GM19395 (cell line): ENCODE data around the gene KCNT1.

Source experiments
- ATAC-seq: cut with Tn5 transposase; IDR thresholded peaks from one replicate; pipeline ENCODE4 v1.9.1; 2021; ENCODE audit warnings: mild to moderate bottlenecking, moderate library complexity; ENCODE audit not compliant: unreplicated experiment

Gene KCNT1

DNA sequence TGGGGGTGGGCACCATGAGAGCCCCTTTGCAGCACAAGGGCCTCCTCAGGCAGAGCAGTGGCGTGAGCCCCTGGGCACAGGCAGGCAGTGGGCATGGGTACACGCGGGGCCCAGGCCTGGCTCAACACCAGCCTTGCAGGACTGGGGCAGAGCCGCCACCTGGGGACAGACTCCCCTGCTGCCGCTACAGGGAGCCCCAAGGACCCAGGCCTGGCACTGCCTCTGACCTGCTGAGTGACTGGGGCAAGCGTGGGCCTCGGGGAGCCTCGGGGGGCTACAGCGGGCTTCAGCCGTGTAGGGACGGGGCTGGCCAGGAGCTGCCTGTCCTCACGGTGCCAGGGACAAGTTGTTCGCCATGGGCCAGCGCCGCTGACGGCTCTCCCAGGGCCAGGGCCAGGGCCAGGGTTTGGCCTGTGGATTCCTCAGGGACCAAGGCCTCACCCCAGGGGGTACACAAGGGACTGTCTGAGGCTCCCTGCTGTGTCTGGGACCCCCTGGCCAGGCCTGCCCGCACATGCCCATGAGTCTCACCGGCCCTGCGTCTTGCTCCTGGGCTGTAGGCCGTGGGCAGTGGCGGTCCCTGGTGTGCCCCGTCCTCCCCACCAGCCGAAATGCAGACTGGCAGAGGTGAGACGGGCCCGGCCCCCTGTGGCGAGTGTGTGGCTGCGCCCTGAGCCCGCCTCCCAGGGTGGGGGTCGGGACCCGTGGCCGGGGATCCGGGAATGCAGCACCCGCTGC, 42.5 kb downstream of the KCNT1 start:
- ATAC-seq: no peak

DNA sequence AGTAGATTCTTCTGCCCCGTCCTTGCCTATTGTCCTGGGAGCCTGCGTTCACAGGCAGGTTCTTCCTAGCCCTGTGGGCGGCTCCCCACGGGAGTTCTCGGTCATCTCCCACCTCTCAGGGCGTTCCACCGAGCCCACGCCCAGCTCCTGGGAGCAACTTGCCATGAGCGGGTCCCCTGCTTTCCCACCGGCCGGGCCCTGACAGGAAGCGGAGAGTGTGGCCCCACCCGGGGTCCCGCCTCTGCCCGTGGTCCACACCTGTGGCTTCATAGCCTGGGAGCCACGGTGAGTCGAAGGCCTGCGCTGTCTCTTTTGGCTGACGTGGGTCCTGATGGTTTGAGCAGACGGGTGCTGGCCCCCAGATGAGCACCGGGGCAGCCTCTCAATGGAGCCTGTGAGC, 43.2 kb downstream of the KCNT1 start:
- no peak for ATAC-seq

DNA sequence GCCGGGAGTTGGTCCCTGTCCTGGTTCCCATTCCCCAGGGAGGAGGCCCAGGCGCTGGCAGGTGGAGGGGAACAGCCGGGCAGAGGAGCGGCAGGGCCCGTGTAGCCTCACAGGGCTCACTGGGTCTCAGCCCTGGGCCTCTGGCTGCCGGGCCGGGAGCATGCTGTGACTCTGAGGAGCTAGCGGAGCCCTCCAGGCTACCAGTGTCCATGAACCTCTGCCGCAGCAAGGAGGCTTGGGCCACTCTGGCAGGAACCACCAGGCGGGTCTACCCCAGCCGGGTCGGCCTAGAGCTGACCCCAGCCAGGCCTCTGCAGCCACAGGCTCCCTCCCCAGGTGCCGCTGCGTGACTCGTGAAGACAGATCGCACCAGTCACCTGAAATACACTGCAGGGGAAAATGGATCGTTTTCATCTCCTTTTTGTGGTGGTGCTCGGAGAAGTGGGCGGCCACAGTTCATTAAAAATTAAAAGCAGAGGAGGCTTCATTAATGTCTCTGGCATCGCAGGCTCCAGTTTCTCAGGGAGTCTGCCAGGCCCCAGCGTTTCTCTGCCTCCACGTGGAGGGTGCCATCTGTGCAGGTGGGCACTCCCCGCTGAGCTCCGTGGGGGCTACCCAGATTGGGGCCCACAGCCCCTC, 43.8 kb downstream of the KCNT1 start:
- no peak for ATAC-seq

DNA sequence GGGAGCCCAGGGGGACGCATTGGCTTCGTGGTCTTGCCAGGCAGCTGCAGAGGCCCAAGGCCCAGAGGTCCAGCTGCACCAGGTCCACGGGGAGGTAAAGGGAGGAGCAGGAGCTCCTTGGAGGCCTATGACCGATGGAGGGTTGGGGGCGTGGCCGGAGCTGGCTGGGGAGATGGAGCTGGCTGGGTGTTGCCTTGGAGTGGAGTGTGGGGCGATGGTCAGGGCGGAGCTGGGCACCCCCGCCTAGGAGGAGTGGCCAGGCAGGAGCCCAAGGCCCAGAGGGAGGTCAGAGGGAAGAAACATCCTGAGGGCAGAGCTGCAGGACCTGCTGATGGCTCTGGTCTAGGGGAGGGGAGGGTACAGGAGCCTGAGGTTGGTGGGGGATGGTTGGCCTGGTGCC, 44.6 kb downstream of the KCNT1 start:
- no peak for ATAC-seq

DNA sequence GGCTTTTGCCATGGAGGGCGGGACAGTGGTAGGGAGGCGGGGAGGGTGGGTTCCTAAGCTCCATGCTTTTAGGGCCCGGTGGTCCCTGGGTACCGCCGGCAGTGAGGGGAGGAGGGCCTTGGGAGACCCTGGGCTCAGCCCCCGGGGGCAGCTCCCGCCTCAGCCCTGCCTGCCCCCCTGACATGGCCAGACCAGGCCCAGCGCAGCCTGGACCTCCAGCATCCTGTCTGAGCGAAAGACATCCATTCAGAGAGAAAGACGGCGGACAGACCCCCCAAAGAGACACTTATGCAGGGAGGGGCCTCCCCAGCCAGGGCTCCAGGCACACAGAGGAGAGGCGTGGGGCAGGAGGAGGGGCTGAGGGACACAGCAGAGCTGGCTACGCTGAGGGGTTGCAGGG, 45.3 kb downstream of the KCNT1 start:
- ATAC-seq: no peak

DNA sequence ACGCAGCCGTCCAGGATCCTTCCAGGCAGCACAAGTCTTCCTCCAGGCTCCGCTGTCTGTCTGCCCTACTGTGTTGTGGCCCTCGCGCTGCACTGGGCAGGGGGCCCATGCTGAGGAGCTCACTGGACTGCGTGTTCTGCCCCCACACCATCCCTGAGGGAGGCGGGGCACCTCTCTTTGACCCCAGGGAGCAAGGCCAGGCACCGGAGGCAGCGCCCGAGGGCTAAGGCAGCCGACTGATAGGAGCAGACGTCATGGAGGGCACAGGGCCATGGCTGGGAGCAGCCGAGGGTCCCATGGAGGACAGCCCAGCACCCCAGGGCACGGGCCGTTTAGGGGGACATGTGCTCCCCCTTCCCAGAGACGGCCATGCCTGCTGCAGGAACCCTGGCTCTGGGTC, 46.7 kb downstream of the KCNT1 start:
- no peak for ATAC-seq

DNA sequence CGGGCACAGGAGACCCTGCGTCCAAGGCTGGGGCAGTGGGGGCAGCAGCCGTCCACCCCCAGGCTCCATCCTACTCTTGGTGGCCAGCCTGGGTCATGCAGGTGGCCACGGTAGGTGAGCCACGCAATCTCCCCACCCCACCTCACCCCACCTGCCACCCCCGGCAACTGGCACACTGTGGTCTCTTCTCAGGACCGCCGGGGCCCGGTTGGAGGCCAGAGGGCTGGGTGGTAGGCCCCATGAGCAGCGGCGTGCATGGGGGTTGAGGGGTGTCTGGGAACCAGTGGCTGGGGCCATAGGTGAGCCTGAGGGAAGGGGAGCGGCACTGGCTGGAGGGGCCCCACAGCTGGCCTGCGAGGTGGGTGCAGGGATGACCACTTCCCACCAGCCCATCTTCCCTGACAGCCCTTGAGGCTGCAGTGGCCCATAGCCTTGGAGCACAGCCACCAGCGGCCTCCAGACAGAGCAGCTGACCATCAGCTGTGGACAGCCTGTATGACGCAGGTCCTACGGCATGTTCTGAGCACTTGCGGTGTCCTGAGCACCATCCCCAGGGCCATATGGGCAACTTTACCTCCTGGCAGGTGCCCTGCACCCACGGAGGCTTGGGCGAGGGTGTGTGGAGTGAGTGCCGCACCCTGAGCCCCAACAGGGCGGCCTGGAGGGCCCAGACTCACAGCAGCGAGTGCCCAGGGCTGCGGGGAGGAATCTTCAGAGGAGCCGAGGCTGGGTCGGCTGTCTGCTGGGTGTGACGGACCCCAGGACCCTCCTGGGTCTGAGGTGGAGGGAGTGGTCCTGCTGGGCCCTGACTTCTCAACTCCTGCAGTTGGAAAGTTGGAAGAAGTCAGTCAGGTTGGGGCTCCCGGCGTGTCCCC, 47.4 kb downstream of the KCNT1 start:
- ATAC-seq: no peak

DNA sequence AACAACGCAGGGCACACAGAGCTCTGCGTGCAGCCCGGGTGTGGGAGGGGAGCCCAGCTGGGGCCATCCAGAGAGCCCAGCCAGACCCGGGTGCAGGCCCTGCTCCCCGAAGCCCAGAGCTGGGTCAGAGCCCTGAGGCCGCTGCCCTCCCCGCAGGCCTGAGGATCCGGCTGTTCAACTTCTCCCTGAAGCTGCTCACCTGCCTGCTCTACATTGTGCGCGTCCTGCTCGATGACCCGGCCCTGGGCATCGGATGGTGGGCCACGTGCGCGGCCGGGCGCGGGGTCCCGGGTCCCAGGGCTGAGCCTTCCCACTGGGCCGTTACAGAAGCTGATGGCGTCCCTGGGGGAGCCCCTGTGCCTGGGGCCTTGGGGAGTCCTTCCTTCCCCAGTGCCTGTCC, 48.8 kb downstream of the KCNT1 start:
- ATAC-seq: no peak

DNA sequence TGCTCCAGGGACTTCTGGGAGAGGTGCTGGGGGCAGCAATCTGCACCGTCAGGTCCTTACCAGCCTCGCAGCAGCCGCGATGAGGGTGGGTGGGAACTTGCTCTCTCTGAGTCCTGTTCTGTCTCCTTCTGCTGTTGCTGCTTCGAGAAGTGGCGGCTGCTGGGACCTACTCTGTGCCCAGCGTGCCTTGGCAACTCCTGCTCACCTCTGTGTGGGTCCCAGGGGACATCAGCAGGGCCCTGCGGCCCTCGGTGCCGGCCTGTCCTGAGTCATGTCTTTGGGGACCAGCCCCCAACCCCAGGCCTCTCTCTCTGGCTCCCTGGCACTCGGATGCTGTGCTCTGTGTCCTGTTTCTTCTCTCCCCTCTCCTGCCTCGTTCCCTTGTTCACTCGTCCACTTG, 49.5 kb downstream of the KCNT1 start:
- no peak for ATAC-seq

DNA sequence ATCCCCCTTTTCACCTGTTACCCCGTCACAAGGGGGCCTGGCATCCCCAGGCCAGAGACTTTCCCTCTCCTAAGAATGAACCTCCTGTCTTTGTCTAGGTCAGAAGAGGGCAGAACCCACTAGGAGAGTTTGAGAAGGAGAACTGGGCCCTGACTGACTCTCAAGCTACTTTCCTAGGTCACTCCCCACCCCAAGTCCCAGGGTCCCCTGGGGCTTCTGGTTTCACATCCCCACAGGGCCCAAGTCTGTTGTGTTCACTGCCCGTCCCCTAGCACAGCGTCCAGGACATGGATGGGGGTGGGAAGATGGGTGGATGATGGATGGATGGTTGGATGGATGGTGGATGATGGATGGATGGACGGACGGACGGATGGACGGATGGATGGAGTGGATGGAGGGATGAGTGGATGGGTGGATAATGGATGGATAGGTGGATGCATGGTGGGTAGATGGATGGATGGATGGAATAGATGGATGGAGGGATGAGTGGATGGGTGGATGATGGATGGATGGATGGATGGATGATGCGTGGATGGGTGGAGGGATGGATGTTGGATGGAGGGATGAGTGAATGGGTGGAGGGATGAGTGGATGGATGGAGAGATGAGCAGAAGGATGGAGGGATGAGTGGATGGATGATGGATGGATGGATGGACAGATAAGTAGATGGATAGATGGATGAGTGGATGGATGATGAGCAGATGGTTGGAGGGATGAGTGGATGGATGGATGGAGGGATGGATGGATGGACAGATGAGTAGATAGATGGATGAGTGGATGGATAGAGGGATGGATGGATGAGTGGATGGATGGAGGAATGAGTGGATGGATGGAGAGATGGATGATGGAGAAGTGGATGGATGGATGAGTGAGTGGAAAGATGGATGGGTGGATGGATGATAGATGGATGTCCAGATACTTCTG, 50.6 kb downstream of the KCNT1 start:
- no peak for ATAC-seq

DNA sequence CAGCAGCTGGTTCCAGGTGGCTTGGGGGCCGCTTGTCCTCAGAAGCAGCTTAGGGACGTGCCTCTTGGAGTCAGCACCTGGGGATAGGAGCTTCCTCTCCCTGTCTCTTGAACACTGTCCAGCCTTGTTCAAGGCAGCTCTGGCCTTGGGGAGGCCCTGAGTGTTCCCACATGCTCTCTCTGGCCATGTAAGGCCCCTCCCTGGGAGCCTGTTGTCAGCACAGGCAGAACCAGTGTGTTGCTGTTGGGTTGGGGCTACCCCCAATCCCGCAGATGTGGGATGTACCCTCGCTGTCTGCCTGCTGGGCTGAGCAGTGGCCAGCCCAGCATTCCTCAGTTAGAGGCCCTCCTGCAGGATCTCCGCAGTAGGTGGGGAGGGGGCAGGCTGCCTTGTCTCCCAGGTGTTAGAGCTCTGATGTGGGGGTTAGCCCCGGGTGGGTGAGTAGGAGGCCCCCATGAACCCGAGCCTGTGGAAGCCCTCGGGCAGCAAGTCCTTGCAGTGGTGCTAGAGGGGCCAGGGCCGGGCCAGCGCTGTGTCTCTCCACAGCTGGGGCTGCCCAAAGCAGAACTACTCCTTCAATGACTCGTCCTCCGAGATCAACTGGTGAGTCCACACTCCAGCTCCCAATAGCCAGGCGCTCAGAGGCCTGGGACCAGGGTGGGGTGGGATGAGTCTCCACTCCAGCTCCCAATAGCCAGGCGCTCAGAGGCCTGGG, 51.6 kb downstream of the KCNT1 start:
- ATAC-seq: no peak

DNA sequence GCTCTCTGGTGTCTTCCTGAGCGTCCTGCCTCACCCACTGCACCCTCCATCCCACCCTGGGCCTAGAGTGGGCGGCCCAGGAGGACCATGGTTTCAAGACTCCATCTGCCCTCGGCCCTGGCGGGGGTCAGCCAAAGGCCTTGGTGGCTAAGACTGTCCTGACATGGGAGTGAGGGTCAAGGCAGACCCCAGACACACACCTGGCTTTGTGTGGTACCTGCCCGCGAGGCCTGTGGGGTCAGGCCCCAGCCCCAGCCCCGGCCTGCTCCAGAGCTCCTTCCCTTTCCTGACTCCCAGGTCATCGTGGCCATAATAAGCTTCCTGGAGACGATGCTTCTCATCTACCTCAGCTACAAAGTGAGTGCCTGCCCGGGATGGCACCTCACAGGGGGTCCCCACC, 54.6 kb downstream of the KCNT1 start:
- ATAC-seq: no peak

DNA sequence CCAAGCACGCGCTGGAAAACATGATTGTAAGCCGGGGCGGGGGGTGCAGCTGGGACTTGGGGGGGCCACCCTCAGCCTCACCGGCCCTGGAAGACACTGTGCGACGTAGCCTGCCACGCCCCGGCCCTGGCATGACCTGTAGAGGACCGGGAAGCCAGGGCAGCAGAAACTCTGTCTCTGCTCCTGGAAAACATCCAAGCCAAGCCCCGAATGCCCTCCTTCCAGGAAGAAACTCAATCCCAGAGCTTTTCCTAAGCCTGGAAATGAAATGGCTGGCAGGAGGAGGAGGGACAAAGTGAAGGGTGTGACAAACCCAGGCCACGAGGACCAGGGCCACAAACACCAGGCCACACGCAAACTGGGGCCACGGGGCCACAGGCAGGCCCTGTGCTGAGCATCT, 55.4 kb downstream of the KCNT1 start:
- no peak for ATAC-seq

DNA sequence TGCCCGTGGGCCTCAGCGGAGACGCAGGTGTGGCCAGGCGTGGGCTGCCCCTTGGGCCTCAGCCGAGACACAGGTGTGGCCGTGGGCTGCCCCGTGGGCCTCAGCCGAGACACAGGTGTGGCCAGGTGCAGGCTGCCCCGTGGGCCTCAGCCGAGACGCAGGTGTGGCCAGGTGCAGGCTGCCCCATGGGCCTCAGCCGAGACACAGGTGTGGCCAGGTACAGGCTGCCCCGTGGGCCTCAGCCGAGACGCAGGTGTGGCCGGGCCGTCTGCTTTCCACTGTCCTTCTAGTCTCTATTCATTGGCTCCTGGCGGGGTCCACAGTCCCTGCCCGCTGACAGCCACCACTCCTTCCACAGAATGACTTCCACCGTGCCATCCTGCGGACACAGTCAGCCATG, 56.1 kb downstream of the KCNT1 start:
- ATAC-seq: no peak

DNA sequence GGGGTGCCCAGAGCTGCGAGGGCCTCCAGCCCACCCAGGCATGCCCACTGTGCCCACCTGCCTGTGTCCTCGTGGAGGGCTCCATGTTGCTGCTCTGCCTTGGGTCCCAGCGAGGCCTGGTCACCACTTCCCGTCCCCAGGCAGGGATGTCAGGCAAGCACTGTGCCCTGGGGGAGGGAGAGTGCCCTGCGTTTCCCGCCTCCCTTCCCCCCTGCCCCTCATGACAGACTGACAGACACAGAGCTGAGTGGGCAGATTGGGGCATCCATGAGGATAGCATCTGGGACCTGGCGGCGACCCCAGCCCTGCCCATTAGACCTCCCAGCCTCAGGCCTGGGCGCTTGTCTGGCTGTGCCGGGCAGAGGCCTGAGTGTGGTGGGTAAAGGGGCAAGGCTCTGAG, 56.9 kb downstream of the KCNT1 start:
- no peak for ATAC-seq

DNA sequence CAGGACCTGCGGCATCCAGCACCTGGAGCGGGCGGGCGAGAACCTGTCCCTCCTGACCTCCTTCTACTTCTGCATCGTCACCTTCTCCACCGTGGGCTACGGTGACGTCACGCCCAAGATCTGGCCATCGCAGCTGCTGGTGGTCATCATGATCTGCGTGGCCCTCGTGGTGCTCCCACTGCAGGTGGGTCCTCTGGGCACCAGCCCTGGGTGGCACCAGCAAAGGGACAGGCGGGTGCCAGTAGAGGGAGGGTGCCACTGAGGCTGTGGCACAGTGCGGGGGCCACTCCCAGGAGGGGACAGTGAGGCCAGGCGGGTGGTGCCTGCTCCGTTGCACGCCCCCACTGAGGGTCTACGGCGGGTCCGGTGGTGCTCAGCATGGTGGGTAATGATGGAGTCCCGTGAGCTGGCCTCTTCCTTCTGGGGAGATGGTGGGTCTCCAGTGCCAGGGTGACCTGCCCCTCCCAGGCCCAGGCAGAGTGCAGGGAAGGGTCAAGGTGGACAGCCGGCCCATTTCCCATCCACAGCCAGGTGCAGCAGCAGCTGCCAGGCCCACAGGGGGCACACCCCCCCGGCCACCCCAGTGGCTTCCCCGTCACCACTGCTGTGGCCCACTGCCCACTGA, 57.8 kb downstream of the KCNT1 start:
- ATAC-seq: no peak

DNA sequence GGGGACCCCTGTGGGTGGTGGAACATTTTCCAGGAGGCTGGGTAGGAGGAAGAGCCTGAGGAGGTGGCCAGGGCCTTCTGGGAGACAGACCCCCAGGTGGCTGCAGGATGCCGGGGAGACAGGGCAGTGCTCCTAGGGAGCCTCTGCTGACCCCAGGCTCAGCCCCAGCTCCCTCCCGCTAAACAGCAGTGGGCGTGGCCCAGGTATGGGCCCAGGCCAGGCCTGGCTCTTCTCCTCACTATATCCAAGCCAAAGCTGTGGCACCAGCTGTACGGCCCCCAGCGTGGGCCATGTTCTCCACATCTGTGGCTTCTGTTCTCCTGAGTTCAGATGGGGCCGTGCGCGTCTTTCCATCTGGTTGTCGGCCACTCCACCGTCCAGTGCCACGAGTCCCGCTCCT, 58.5 kb downstream of the KCNT1 start:
- no peak for ATAC-seq

DNA sequence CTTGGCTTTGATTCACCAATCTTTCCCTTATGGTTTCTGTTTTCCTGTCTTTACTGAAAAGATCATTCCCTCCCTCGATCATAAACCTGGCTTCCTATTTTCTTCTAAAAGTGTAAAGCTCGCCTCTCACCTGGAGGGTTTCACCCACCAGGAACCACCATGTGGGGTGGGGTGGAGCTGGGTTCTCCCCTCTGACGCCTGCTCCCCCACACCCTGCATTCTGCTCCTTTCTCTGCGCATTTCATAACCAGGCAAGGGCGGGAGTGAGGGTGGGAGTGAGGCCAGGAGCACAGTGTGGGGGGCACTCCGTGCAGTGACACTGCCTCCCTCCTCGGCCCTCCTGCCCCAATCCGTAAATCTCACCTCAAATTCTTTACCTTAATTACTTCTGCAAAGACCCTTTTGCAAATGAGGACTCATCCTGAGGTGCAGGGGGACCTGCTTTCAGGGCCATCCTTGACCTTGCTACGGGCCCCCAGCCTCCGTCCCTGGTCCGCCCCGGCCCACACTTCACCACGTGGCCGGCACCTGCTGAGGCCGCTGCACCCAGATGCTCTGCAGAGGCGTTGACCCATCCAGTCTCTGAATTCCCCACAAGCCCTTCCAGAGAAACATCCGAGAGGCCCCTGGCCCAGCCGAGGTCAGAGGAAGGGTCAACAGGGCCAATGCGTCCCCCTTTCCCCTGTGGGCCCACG, 59.3 kb downstream of the KCNT1 start:
- no peak for ATAC-seq

DNA sequence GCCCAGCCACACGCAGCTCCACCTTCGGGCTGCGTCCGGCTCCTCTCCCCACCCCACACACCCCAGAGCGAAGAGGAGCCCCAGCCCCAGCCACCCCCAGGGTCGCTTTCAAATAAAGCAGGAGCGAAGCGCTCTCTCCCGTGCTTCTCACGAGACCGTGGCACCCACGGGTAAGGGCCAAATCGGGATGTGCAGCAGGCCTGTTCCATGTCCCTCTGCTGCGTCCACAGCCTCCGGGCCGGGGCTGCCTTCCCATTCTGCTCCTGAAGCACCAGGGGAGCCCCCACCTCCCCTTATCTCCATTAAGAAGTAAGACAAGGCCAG, 59.8 kb downstream of the KCNT1 start:
- ATAC-seq: no peak
